H1 (cell line): ENCODE data around the gene ELAPOR1.

Experiments used
- CTCF ChIP-seq, 3 experiments: IDR thresholded peaks; 1 replicate in 2 of 3; 2 replicates in 1 of 3; pipeline versions ENCODE4 v1.5.1 to v1.6.1; 2011; ENCODE audit warnings: low read length in 3 of 3, mild to moderate bottlenecking in 3 of 3, inconsistent platforms in 2 of 3, low read depth in 1 of 3, moderate library complexity in 1 of 3; ENCODE audit not compliant: insufficient read depth in 1 of 3; ENCODE audit errors: control extremely low read depth in 1 of 3
- HDAC2 ChIP-seq, 2 experiments: fragments of 300-600 bp in 1 of 2; sonication (generic) in 1 of 2; IDR thresholded peaks; 2 replicates each; pipeline ENCODE4 v1.6.1; 2011 to 2012; ENCODE audit warnings: low read depth in 2 of 2, low read length in 2 of 2, mild to moderate bottlenecking in 2 of 2, moderate library complexity in 2 of 2, borderline replicate concordance in 1 of 2, inconsistent platforms in 1 of 2

- TF ChIP-seq HDAC2 (IDR thresholded peaks at IDR 0.05; ENCODE audit: borderline replicate concordance in 1 of 2, low read depth in 2 of 2, low read length in 2 of 2) (no peak), CTCF (IDR thresholded peaks at IDR 0.05; ENCODE audit: control extremely low read depth in 1 of 3, insufficient read depth in 1 of 3, low read depth in 1 of 3, low read length in 3 of 3) (no peak)
Measured at GRCh38 chr1:109131059-109131458, 17.1 kb downstream of the ELAPOR1 start.
